ENCODE measurements around the gene CUBN. TPM values are rescaled to one million over a fixed set of nuclear protein-coding genes. Genes with fewer than 3 reads are reported as not detected.

The CUBN gene
- total RNA-seq, 2 experiments from 2014 or later, result 7.9 to 9.2 TPM

DNA sequence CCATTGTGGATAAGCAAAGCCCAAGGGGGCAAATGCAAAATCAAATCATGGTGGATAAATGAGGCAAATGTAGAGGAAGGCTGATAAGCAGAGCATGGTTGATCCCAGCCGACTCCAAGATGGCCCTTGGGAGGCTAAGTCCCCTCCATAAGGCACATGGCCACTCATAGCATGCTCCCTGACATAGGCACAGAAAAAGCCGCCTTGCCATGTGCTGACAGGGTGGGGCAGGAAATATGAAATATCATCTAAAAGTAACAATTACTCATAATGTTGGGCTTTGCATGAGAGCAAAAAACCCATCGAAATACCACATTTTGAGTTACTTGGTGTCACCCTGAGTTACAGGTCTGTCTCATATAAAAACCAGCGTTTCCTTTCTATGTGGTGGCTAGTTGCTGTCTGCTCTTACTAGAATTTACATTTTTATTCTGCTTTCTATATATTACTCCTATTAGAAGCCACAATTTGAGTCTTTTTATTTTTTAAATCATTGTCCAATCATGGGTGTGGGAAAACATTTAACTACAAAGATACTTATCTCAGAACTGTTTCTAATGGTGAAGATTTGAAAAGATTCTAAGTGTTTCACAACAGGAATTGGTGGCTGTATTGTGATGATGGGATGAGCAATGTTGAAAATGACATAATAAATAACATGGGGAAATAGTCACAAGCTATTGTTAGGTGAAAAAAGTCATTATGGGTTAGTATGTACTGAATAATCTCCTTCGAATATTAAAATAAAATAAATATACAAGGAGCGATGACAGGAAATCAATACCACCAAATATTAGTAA, 102.7 kb downstream of the CUBN start:
- H3K27me3 Mint-ChIP-seq, result no peaks in the 10 kb centered on the region
- DNase-seq (peak; percentile 43 to 91 (median 58)), ATAC-seq (ENCODE audit: poor library complexity) (peak; percentile 56)
- Histone ChIP-seq H3K4me1 (ENCODE audit: insufficient read depth, low read length) (peaks cover 66% of the 10 kb centered on the region), H3K4me3 (ENCODE audit: low read length) (no peak overlapping the region), H3K9me3 (ENCODE audit: control insufficient read depth in 1 of 2, insufficient read depth in 1 of 2, low read length in 2 of 2) (no peaks in the 10 kb centered on the region), H3K36me3 (ENCODE audit: insufficient read depth, low read length) (no peaks in the 10 kb centered on the region), H3K27ac (ENCODE audit: low read depth in 1 of 2, low read length in 2 of 2) (peak overlapping the region; percentile 83 to 89), H3K27me3 (ENCODE audit: control insufficient read depth in 1 of 2, insufficient read depth in 2 of 2, low read length in 2 of 2) (no peaks in the 10 kb centered on the region)
- no peaks in the 10 kb centered on the region for H3K36me3 Mint-ChIP-seq (ENCODE audit: low read depth)
- H3K9me3 Mint-ChIP-seq, result no peaks in the 10 kb centered on the region
- peaks cover 79% of the 10 kb centered on the region for H3K4me1 Mint-ChIP-seq (ENCODE audit: low read depth)
- intact Hi-C loops (cut with DNase I, micrococcal nuclease), result loop anchor here (1.0 to 10.0 kb wide), 3 partner anchors 24 to 398 kb away; partner anchors contain the start of gene TRDMT1 (in 1 of the 2)
- TF ChIP-seq, protein P1, sequence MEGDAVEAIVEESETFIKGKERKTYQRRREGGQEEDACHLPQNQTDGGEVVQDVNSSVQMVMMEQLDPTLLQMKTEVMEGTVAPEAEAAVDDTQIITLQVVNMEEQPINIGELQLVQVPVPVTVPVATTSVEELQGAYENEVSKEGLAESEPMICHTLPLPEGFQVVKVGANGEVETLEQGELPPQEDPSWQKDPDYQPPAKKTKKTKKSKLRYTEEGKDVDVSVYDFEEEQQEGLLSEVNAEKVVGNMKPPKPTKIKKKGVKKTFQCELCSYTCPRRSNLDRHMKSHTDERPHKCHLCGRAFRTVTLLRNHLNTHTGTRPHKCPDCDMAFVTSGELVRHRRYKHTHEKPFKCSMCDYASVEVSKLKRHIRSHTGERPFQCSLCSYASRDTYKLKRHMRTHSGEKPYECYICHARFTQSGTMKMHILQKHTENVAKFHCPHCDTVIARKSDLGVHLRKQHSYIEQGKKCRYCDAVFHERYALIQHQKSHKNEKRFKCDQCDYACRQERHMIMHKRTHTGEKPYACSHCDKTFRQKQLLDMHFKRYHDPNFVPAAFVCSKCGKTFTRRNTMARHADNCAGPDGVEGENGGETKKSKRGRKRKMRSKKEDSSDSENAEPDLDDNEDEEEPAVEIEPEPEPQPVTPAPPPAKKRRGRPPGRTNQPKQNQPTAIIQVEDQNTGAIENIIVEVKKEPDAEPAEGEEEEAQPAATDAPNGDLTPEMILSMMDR (IDR thresholded peaks at IDR 0.05), result no peak
- peak overlapping the region; percentile 83 for H3K27ac Mint-ChIP-seq
- H3K4me3 Mint-ChIP-seq, result peak overlapping the region; percentile 81
- CTCF ChIA-PET, result interaction anchor here (0.9 to 1.1 kb wide), 2 partner anchors 202 to 203 kb away, joined by 3 read pairs; no protein-coding TSS in a partner anchor
- POLR2A ChIA-PET, result interaction anchor here (0.8 to 1.7 kb wide), 4 partner anchors 23 to 203 kb away, joined by 3 to 5 read pairs (median 4); no protein-coding TSS in a partner anchor

- H3K36me3 ChIP-seq (ENCODE audit: insufficient read depth, low read length), result no peaks in the 10 kb centered on the region
- H3K4me3 ChIP-seq (ENCODE audit: low read length), result no peak overlapping the region
- ChIA-PET CTCF (no interaction called here), POLR2A (interaction anchor here (2.4 to 3.7 kb wide), 2 partner anchors 175 to 204 kb away, joined by 6 to 22 read pairs; partner anchors contain the start of genes TRDMT1 and VIM)
- no peaks in the 10 kb centered on the region for H3K27me3 Mint-ChIP-seq
- TF ChIP-seq, protein P1 (IDR thresholded peaks at IDR 0.05), result no peak
- H3K27ac ChIP-seq (ENCODE audit: low read depth in 1 of 2, low read length in 2 of 2), result peak overlapping the region; percentile 83 to 89
- ATAC-seq (ENCODE audit: poor library complexity) (no peak), DNase-seq (peak in 11 of 14 experiments; percentile 15 to 88 (median 49))
- H3K4me1 ChIP-seq (ENCODE audit: insufficient read depth, low read length), result peaks cover 64% of the 10 kb centered on the region
- no peaks in the 10 kb centered on the region for H3K9me3 ChIP-seq (ENCODE audit: control insufficient read depth in 1 of 2, insufficient read depth in 1 of 2, low read length in 2 of 2)
- intact Hi-C loops (cut with DNase I, micrococcal nuclease), result loop anchor here in 1 of 2 experiments (10.0 kb wide), 2 partner anchors 179 to 399 kb away; partner anchors contain the start of gene TRDMT1
- H3K27me3 ChIP-seq (ENCODE audit: control insufficient read depth in 1 of 2, insufficient read depth in 2 of 2, low read length in 2 of 2), result no peaks in the 10 kb centered on the region
- H3K9me3 Mint-ChIP-seq, result no peaks in the 10 kb centered on the region
- peaks cover 74% of the 10 kb centered on the region for H3K4me1 Mint-ChIP-seq (ENCODE audit: low read depth)
- peak overlapping the region; percentile 83 for H3K27ac Mint-ChIP-seq
- no peaks in the 10 kb centered on the region for H3K36me3 Mint-ChIP-seq (ENCODE audit: low read depth)
- peak overlapping the region; percentile 11 for H3K4me3 Mint-ChIP-seq
These were observed 103.9 kb downstream of the CUBN start for GRCh38 chr10:17025444-17026295.

GRCh38 chr10:17024461-17024860, 105.2 kb downstream of the CUBN start:
- Histone ChIP-seq H3K4me1 (ENCODE audit: insufficient read depth, low read length) (peaks cover 52% of the 10 kb centered on the region), H3K27ac (ENCODE audit: low read depth in 1 of 2, low read length in 2 of 2) (peak overlapping the region; percentile 83 to 89)

More at GRCh38 chr10:17024461-17024860, 105.2 kb downstream of the CUBN start:
- no peaks in the 10 kb centered on the region for H3K27me3 ChIP-seq (ENCODE audit: control insufficient read depth in 1 of 2, insufficient read depth in 2 of 2, low read length in 2 of 2)
- Mint-ChIP-seq H3K27ac (peak overlapping the region; percentile 83), H3K9me3 (peaks cover 2% of the 10 kb centered on the region), H3K27me3 (no peaks in the 10 kb centered on the region), H3K4me1 (ENCODE audit: low read depth) (peaks cover 66% of the 10 kb centered on the region), H3K4me3 (peak overlapping the region; percentile 16), H3K36me3 (ENCODE audit: low read depth) (peaks cover 2% of the 10 kb centered on the region)
- H3K36me3 ChIP-seq (ENCODE audit: insufficient read depth, low read length), result no peaks in the 10 kb centered on the region
- H3K9me3 ChIP-seq (ENCODE audit: control insufficient read depth in 1 of 2, insufficient read depth in 1 of 2, low read length in 2 of 2), result no peaks in the 10 kb centered on the region
- intact Hi-C loops (cut with DNase I, micrococcal nuclease), result loop anchor here in 1 of 2 experiments (5.0 to 10.0 kb wide), 3 partner anchors 180 to 400 kb away; partner anchors contain the start of genes TRDMT1 and VIM
- POLR2A ChIA-PET, result interaction anchor here (2.4 to 3.7 kb wide), 3 partner anchors 22 to 205 kb away, joined by 6 to 22 read pairs (median 9); partner anchors contain the start of genes TRDMT1 and VIM
- CTCF ChIA-PET, result interaction anchor here (1.1 kb wide), 1 partner anchor 204 kb away, joined by 4 read pairs; the partner anchor contains the start of gene VIM
- DNase-seq, result no peak
- no peak for ATAC-seq (ENCODE audit: poor library complexity)
- TF ChIP-seq, protein P1 (IDR thresholded peaks at IDR 0.05), result no peak
- no peak overlapping the region for H3K4me3 ChIP-seq (ENCODE audit: low read length)

Data from CD4-positive, alpha-beta T cell (primary cell).